BJ (cell line): ENCODE measurements around the gene NEDD9. TPM values are rescaled to one million over a fixed set of nuclear protein-coding genes. Genes with fewer than 3 reads are reported as not detected.

Experiments
- CTCF ChIA-PET: fragments of 350-600 bp; formaldehyde crosslinking; extraction: SDS; loops from one replicate; lab custom pipeline; 2021; ENCODE audit warnings: antibody characterized with exemption, inconsistent platforms; lab: Yijun Ruan, JAX
- POLR2A ChIA-PET: fragments of 300-600 bp; sonication (Branson Sonifier 250); formaldehyde crosslinking; extraction: SDS; loops from one replicate; lab custom pipeline; 2021; ENCODE audit warnings: antibody characterized with exemption; lab: Charles Lee
- DNase-seq: peaks from one replicate; pipeline ENCODE4 v3.0.0-alpha.2; 2011; ENCODE audit warnings: low read depth
- H3K27me3 ChIP-seq: 2 replicates; pipeline ENCODE4 v1.6.0; 2011; ENCODE audit warnings: low read length; ENCODE audit not compliant: control insufficient read depth, insufficient read depth
- H3K36me3 ChIP-seq: 2 replicates; pipeline ENCODE4 v1.5.1; 2011; ENCODE audit warnings: low read length; ENCODE audit not compliant: control insufficient read depth, insufficient read depth
- H3K4me3 ChIP-seq: 2 replicates; pipeline ENCODE4 v1.5.1; 2011; ENCODE audit warnings: low read depth, mild to moderate bottlenecking, control low read depth, low read length
- CTCF ChIP-seq: IDR thresholded peaks from 2 replicates; pipeline ENCODE4 v1.5.1; 2011; ENCODE audit warnings: low read depth, mild to moderate bottlenecking, control low read depth, inconsistent platforms, low read length, moderate library complexity; ENCODE audit not compliant: insufficient read depth
- polyA plus RNA-seq: library from polyadenylated mRNA; depleted of rRNA; stranded (reverse); fragments of >200 nt; gene quantifications from 2 replicates; pipeline ENCODE4 v1.2.3, GENCODE V29; 2011

The NEDD9 gene
- polyA plus RNA-seq, 1 experiment, result 25.6 TPM

GRCh38 chr6:11164717-11165646, 67.5 kb downstream of the NEDD9 start:
- TF ChIP-seq CTCF, result no peak
- DNase-seq, result no peak
- Histone ChIP-seq H3K4me3 (no peak overlapping the region), H3K36me3 (no peaks in the 10 kb centered on the region), H3K27me3 (no peaks in the 10 kb centered on the region)
- POLR2A ChIA-PET, result no interaction called here
- CTCF ChIA-PET, result interaction anchor here (1.3 to 1.4 kb wide), 2 partner anchors 10 to 330 kb away, joined by 3 to 4 read pairs; no protein-coding TSS in a partner anchor

GRCh38 chr6:11163932-11164331, 68.5 kb downstream of the NEDD9 start:
- Histone ChIP-seq H3K36me3 (no peaks in the 10 kb centered on the region), H3K27me3 (no peaks in the 10 kb centered on the region), H3K4me3 (no peak overlapping the region)
- ChIA-PET CTCF (no interaction called here), POLR2A (no interaction called here)
- DNase-seq, result no peak
- no peak for TF ChIP-seq CTCF

- H3K27me3 ChIP-seq, result no peaks in the 10 kb centered on the region
- H3K36me3 ChIP-seq, result no peaks in the 10 kb centered on the region
- POLR2A ChIA-PET, result no interaction called here
- H3K4me3 ChIP-seq, result no peak overlapping the region
- no peak for DNase-seq
- no peak for TF ChIP-seq CTCF
- CTCF ChIA-PET, result interaction anchor here (0.6 to 1.5 kb wide), 3 partner anchors 9 to 336 kb away, joined by 3 to 5 read pairs (median 3); no protein-coding TSS in a partner anchor
Measured at GRCh38 chr6:11162262-11162661, 70.2 kb downstream of the NEDD9 start.

- CTCF ChIA-PET, result interaction anchor here (0.6 to 1.0 kb wide), 3 partner anchors 10 to 337 kb away, joined by 3 read pairs; no protein-coding TSS in a partner anchor
- POLR2A ChIA-PET, result no interaction called here
- no peak for DNase-seq
- TF ChIP-seq CTCF, result no peak
- Histone ChIP-seq H3K27me3 (no peaks in the 10 kb centered on the region), H3K36me3 (no peaks in the 10 kb centered on the region), H3K4me3 (no peak overlapping the region)
Measured at GRCh38 chr6:11161031-11161956, 71.2 kb downstream of the NEDD9 start.

- POLR2A ChIA-PET, result no interaction called here
- TF ChIP-seq CTCF, result no peak
- CTCF ChIA-PET, result interaction anchor here (0.6 to 1.2 kb wide), 2 partner anchors 12 to 15 kb away, joined by 3 to 4 read pairs; no protein-coding TSS in a partner anchor
- no peak for DNase-seq
- no peaks in the 10 kb centered on the region for H3K36me3 ChIP-seq
- H3K4me3 ChIP-seq, result no peak overlapping the region
- no peaks in the 10 kb centered on the region for H3K27me3 ChIP-seq
Measured at GRCh38 chr6:11160199-11160598, 72.3 kb downstream of the NEDD9 start.
